GM12878 (cell line): ENCODE measurements around the gene MARCHF9. TPM values are rescaled to one million over a fixed set of nuclear protein-coding genes. Genes with fewer than 3 reads are reported as not detected.

ENCODE experiments used
- ATF7 ChIP-seq: fragments of 450-650 bp; IDR thresholded peaks from 2 replicates; pipeline ENCODE4 v1.6.1; 2016; ENCODE audit warnings: low read depth, mild to moderate bottlenecking
- CREB1 ChIP-seq: IDR thresholded peaks from 2 replicates; pipeline ENCODE4 v1.6.1; 2012; ENCODE audit warnings: low read depth, mild to moderate bottlenecking, inconsistent platforms
- CREM ChIP-seq: IDR thresholded peaks from 2 replicates; pipeline ENCODE4 v1.6.1; 2014; ENCODE audit warnings: antibody characterized with exemption, low read depth
- EP300 ChIP-seq, 2 experiments: fragments of 150-350 bp in 1 of 2; IDR thresholded peaks; 2 replicates each; pipeline ENCODE4 v1.6.1; 2011 to 2012; ENCODE audit warnings: low read depth in 2 of 2, low read length in 2 of 2, borderline replicate concordance in 1 of 2, improper control_type of control experiment in 1 of 2, inconsistent platforms in 1 of 2; ENCODE audit not compliant: control insufficient read depth in 1 of 2
- HDGF ChIP-seq: fragments of 450-650 bp; IDR thresholded peaks from 2 replicates; pipeline ENCODE4 v1.6.1; 2016; ENCODE audit warnings: antibody characterized with exemption
- IKZF1 ChIP-seq: fragments of 450-650 bp; conservative IDR thresholded peaks from 2 replicates; pipeline ENCODE4 v1.6.1; 2017; ENCODE audit warnings: antibody characterized with exemption, mild to moderate bottlenecking
- NBN ChIP-seq: fragments of 450-650 bp; IDR thresholded peaks from 2 replicates; pipeline ENCODE4 v1.6.1; 2016
- NKRF ChIP-seq: fragments of 450-650 bp; conservative IDR thresholded peaks from 2 replicates; pipeline ENCODE4 v1.6.1; 2017; ENCODE audit warnings: mild to moderate bottlenecking, moderate library complexity
- NR2C2 ChIP-seq: IDR thresholded peaks from 2 replicates; pipeline ENCODE4 v1.6.1; 2011; ENCODE audit warnings: borderline replicate concordance, low read depth; ENCODE audit not compliant: control insufficient read depth, insufficient read length
- PAX5 ChIP-seq: IDR thresholded peaks from 2 replicates; pipeline ENCODE4 v1.6.1; 2011; ENCODE audit warnings: low read depth, low read length, borderline replicate concordance
- RAD51 ChIP-seq: fragments of 450-650 bp; IDR thresholded peaks from 2 replicates; pipeline ENCODE4 v1.6.1; 2016; ENCODE audit warnings: moderate library complexity, mild to moderate bottlenecking, inconsistent platforms
- RBBP5 ChIP-seq: fragments of 200-600 bp; sonication (generic); conservative IDR thresholded peaks from 2 replicates; pipeline ENCODE4 v1.6.1; 2016
- RUNX3 ChIP-seq: IDR thresholded peaks from 2 replicates; pipeline ENCODE4 v1.6.1; 2012; ENCODE audit warnings: low read length, inconsistent platforms
- SMARCA5 ChIP-seq: fragments of 450-650 bp; IDR thresholded peaks from 2 replicates; pipeline ENCODE4 v1.6.1; 2017; ENCODE audit warnings: mild to moderate bottlenecking
- SREBF1 ChIP-seq: IDR thresholded peaks from 2 replicates; pipeline ENCODE4 v1.6.1; 2012; ENCODE audit warnings: mild to moderate bottlenecking, low read length
- STAT3 ChIP-seq: IDR thresholded peaks from 2 replicates; pipeline ENCODE4 v1.6.1; 2011; ENCODE audit warnings: low read depth, low read length, improper control_type of control experiment
- SUZ12 ChIP-seq: fragments of 200-600 bp; sonication (generic); IDR thresholded peaks from one replicate; pipeline ENCODE4 v1.6.1; 2018; ENCODE audit warnings: antibody characterized with exemption, mild to moderate bottlenecking; ENCODE audit not compliant: unreplicated experiment
- TBL1XR1 ChIP-seq: IDR thresholded peaks from 2 replicates; pipeline ENCODE4 v1.6.1; 2012; ENCODE audit warnings: low read depth, low read length, improper control_type of control experiment
- ZNF217 ChIP-seq: fragments of 450-650 bp; IDR thresholded peaks from 2 replicates; pipeline ENCODE4 v1.6.1; 2017; ENCODE audit warnings: antibody characterized with exemption, mild to moderate bottlenecking
- ZNF592 ChIP-seq: fragments of 450-650 bp; IDR thresholded peaks from 2 replicates; pipeline ENCODE4 v1.6.1; 2017; ENCODE audit warnings: mild to moderate bottlenecking, moderate library complexity
- polyA plus RNA-seq, 11 experiments: library from polyadenylated mRNA; depleted of rRNA in 4 of 11; unstranded in 6 of 11; stranded (reverse) in 5 of 11; fragments of >200 nt; fragmentation: Nextera tagmentation in 4 of 11; fragmentation: Illumina TruSeq in 1 of 11; extraction: Ambion mirVana in 4 of 11; extraction: Trizol in 1 of 11; gene quantifications; 1 replicate in 1 of 11; 2 replicates in 10 of 11; pipeline versions ENCODE4 v1.2.1 to v1.2.3, GENCODE V29; 2011 to 2016; ENCODE audit warnings: inconsistent platforms in 2 of 11, missing spikeins in 2 of 11, low read depth in 1 of 11
- total RNA-seq, 4 experiments: library from RNA; depleted of rRNA in 3 of 4; stranded (reverse); fragments of >200 nt in 3 of 4; fragmentation: Illumina TruSeq in 1 of 4; extraction: Trizol in 1 of 4; gene quantifications; 2 replicates each; pipeline versions ENCODE4 v1.2.1 to v1.2.3, GENCODE V29; 2013 to 2021
- TF ChIP-seq, protein P1 (sequence below): fragments of 450-650 bp; IDR thresholded peaks from 2 replicates; pipeline ENCODE4 v1.6.1; 2017; ENCODE audit warnings: mild to moderate bottlenecking, moderate library complexity

Gene MARCHF9
- total and polyA plus RNA-seq, 10 of the 15 experiments (the other 5 are each of a cell fraction or from before 2014, with no cell fraction given), result 2.4 to 29.3 (median 13.0) TPM

- TF ChIP-seq SMARCA5 (no peak; the same call in 1 of the 2 replicates), ZNF217 (0 out of 2 replicates have a peak, but pooled peaks have one; percentile 31), RUNX3 (peak; percentile 53), CREB1 (peak; percentile 60; the same call in 1 of the 2 replicates), HDGF (0 out of 2 replicates have a peak, but pooled peaks have one; percentile 62), NR2C2 (no peak), SUZ12 (no peak), EP300 (IDR thresholded peaks at IDR 0.05; ENCODE audit: borderline replicate concordance in 1 of 2, control insufficient read depth in 1 of 2, low read depth in 2 of 2, low read length in 2 of 2) (no peak), NKRF (no peak), PAX5 (0 out of 2 replicates have a peak, but pooled peaks have one; percentile 4), ZNF592 (no peak), STAT3 (0 out of 2 replicates have a peak, but pooled peaks have one; percentile 32), RBBP5 (no peak), SREBF1 (no peak), ATF7 (0 out of 2 replicates have a peak, but pooled peaks have one; percentile 21), IKZF1 (0 out of 2 replicates have a peak, but pooled peaks have one; percentile 14), TBL1XR1 (no peak), CREM (peak; percentile 20; the same call in 1 of the 2 replicates), NBN (peak; percentile 29; the same call in 1 of the 2 replicates), RAD51 (no peak)
- TF ChIP-seq, protein P1, sequence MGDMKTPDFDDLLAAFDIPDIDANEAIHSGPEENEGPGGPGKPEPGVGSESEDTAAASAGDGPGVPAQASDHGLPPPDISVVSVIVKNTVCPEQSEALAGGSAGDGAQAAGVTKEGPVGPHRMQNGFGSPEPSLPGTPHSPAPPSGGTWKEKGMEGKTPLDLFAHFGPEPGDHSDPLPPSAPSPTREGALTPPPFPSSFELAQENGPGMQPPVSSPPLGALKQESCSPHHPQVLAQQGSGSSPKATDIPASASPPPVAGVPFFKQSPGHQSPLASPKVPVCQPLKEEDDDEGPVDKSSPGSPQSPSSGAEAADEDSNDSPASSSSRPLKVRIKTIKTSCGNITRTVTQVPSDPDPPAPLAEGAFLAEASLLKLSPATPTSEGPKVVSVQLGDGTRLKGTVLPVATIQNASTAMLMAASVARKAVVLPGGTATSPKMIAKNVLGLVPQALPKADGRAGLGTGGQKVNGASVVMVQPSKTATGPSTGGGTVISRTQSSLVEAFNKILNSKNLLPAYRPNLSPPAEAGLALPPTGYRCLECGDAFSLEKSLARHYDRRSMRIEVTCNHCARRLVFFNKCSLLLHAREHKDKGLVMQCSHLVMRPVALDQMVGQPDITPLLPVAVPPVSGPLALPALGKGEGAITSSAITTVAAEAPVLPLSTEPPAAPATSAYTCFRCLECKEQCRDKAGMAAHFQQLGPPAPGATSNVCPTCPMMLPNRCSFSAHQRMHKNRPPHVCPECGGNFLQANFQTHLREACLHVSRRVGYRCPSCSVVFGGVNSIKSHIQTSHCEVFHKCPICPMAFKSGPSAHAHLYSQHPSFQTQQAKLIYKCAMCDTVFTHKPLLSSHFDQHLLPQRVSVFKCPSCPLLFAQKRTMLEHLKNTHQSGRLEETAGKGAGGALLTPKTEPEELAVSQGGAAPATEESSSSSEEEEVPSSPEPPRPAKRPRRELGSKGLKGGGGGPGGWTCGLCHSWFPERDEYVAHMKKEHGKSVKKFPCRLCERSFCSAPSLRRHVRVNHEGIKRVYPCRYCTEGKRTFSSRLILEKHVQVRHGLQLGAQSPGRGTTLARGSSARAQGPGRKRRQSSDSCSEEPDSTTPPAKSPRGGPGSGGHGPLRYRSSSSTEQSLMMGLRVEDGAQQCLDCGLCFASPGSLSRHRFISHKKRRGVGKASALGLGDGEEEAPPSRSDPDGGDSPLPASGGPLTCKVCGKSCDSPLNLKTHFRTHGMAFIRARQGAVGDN, result peak; percentile 39; the same call in 1 of the 2 replicates
Measured at GRCh38 chr12:57741844-57742738, 12.8 kb upstream of the MARCHF9 start (continued).
